ENCODE results near the gene MAU2. TPM values are rescaled to one million over a fixed set of nuclear protein-coding genes. Genes with fewer than 3 reads are reported as not detected.

MAU2 gene
- total RNA-seq, 1 experiment from 2014 or later: 48.4 TPM

GRCh38 chr19:19274716-19275565, 45.7 kb upstream of the MAU2 start:
- H3K9ac ChIP-seq (ENCODE audit: extremely low read depth, insufficient read length, low read length): no peak overlapping the region
- H2AK5ac ChIP-seq (ENCODE audit: insufficient read length, low read length): no peak overlapping the region
- Mint-ChIP-seq H3K4me1 (peaks cover 10 to 16% of the 10 kb centered on the region in 2 experiments), H3K4me3 (no peak overlapping the region), H3K9me3 (no peaks in the 10 kb centered on the region), H3K27ac (no peak overlapping the region; a peak in 2 of 7 replicates), H3K36me3 (ENCODE audit: insufficient read depth in 1 of 3, low read depth in 3 of 3) (peaks cover 4 to 29% (median 20%) of the 10 kb centered on the region in 3 experiments; a peak in 6 of 7 replicates), H3K27me3 (ENCODE audit: low read depth) (peaks cover 23% of the 10 kb centered on the region)
- H2BK5ac ChIP-seq (ENCODE audit: insufficient read length, low read length): no peak overlapping the region
- no peaks in the 10 kb centered on the region for H3K27me3 ChIP-seq (ENCODE audit: insufficient read depth, low read length)
- no peak overlapping the region for H3K56ac ChIP-seq (ENCODE audit: insufficient read length, low read depth, low read length)
- H2BK12ac ChIP-seq (ENCODE audit: insufficient read length, low read depth, low read length): no peak overlapping the region
- H4K20me1 ChIP-seq (ENCODE audit: control insufficient read depth, insufficient read depth, insufficient read length): no peaks in the 10 kb centered on the region
- H3K27ac ChIP-seq (ENCODE audit: insufficient read length, low read depth, low read length): no peak overlapping the region
- H3K79me1 ChIP-seq (ENCODE audit: insufficient read depth, low read depth, low read length, poor library complexity, severe bottlenecking): no peaks in the 10 kb centered on the region
- TF ChIP-seq CTCF (conservative IDR thresholded peaks at IDR 0.05): no peak
- no peak overlapping the region for H2BK20ac ChIP-seq (ENCODE audit: low read depth, low read length, poor library complexity, severe bottlenecking)
- DNase-seq: no peak
- H3K14ac ChIP-seq (ENCODE audit: insufficient read depth, low read length): no peak overlapping the region
- peaks cover 7% of the 10 kb centered on the region for H3K23me2 ChIP-seq (ENCODE audit: insufficient read length, low read depth, low read length, poor library complexity, severe bottlenecking)
- no peak overlapping the region for H2AFZ ChIP-seq (ENCODE audit: low read length)
- WGBS (ENCODE audit: extremely low coverage, insufficient read length, low lambda C conversion rate): no CpG with 5 or more reads among the region's 9 CpGs
- H3K4me1 ChIP-seq (ENCODE audit: insufficient read depth, low read length): no peaks in the 10 kb centered on the region; the same call in 1 of the 2 replicates
- no peak overlapping the region for H4K91ac ChIP-seq (ENCODE audit: insufficient read length, low read depth, low read length)
- H3K9me3 ChIP-seq (ENCODE audit: control insufficient read depth, low read depth, low read length): no peaks in the 10 kb centered on the region
- no peak overlapping the region for H2BK120ac ChIP-seq (ENCODE audit: low read depth, low read length, poor library complexity, severe bottlenecking)
- H4K8ac ChIP-seq (replicated peaks; ENCODE audit: insufficient read length, low read depth, low read length): no peak overlapping the region
- H3K4me2 ChIP-seq (ENCODE audit: insufficient read depth, insufficient read length, low read length): no peak overlapping the region
- no peak overlapping the region for H3K4ac ChIP-seq (ENCODE audit: low read depth, low read length)
- H3T11ph ChIP-seq (ENCODE audit: low read length): no peak overlapping the region
- no peak overlapping the region for H4K5ac ChIP-seq (ENCODE audit: insufficient read length, low read depth, low read length)
- no peak overlapping the region for H3K23ac ChIP-seq (ENCODE audit: insufficient read length, low read depth, low read length)
- no peak overlapping the region for H2BK15ac ChIP-seq (ENCODE audit: low read depth, low read length)
- H3K18ac ChIP-seq (ENCODE audit: insufficient read length, low read depth, low read length): no peak overlapping the region
- H3K79me2 ChIP-seq (ENCODE audit: insufficient read depth, low read length): no peaks in the 10 kb centered on the region

Data from H9 (cell line).